GM19351 (cell line): ENCODE data around the gene LIPC.

Experiments
- ATAC-seq: cut with Tn5 transposase; IDR thresholded peaks from one replicate; pipeline ENCODE4 v1.9.1; 2021; ENCODE audit warnings: mild to moderate bottlenecking, moderate library complexity; ENCODE audit not compliant: unreplicated experiment

LIPC gene

DNA sequence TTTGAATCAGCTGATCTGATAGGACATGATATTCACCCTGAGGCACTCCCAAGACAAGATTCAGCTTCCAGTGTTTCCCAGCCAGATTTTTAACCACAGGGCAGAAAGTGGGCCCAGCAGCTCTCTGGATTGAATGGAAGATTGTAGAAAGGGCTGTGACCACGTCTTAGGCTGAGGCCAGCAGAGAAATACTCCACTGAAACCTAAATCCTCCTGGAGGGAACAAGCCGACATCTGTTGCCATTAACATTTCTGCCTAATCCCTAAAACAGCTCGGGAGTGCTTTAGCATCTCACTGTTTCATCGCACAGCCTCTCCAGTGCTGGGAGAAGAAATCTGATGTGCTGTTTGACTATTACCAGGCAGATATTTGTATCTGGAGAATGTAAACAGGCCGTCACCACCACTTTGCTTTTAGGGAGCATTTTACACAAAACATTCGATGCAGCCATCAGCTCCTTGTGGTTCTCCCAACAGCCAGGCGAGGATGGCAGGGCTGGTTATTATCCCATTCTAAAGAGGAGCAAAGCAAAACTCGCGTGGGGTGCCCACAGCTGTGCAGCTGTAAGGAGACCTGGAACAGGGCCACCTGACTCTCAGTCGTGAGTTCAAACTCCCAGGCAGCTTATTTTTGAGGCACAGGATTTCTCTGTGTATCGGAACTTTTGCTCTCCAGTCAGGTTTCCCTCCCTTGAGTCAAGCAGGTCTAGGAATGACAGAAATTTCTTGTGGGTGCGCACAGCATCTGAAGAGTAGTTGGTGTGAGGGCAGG is 117.4 kb downstream of the LIPC start:
- no peak for ATAC-seq

- no peak for ATAC-seq
Observed at GRCh38 chr15:58549785-58550074, 117.9 kb downstream of the LIPC start.

GRCh38 chr15:58551084-58551763 is 119.4 kb downstream of the LIPC start:
- no peak for ATAC-seq

DNA sequence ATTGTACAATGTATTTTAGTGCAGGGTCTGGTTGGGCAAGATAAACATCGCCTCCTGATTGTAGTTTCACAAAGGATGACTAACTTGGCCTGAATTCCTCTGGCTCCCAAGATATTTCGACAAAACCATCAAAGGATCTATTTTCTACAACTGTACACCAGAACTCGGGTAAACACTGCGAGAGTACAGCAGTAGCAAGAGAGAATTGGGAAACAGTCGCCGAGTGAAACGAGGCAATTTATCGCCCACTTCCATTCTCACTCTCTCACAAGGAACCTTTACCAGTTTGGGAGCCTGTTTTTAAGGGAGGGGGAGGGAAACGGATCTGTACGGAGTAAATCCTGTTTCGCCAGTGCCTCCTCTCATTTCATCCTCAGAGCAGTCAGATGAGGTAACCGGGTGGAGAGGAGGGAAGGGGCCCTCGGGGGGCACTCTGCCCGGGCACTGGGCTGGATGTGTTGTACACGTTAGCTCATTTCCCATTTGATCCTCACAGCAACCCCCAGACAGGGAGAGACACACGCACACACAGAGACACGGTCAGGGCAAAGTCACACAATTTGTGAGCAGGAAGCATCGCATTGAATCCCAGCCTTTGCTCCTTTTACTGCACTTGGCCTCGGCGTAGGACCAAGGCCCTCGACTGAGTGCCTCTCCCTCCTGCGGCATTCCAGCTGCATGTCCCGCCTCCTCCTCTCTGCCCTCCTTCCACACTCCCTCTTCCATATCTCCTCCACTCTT is 120.1 kb downstream of the LIPC start:
- ATAC-seq, result no peak

DNA sequence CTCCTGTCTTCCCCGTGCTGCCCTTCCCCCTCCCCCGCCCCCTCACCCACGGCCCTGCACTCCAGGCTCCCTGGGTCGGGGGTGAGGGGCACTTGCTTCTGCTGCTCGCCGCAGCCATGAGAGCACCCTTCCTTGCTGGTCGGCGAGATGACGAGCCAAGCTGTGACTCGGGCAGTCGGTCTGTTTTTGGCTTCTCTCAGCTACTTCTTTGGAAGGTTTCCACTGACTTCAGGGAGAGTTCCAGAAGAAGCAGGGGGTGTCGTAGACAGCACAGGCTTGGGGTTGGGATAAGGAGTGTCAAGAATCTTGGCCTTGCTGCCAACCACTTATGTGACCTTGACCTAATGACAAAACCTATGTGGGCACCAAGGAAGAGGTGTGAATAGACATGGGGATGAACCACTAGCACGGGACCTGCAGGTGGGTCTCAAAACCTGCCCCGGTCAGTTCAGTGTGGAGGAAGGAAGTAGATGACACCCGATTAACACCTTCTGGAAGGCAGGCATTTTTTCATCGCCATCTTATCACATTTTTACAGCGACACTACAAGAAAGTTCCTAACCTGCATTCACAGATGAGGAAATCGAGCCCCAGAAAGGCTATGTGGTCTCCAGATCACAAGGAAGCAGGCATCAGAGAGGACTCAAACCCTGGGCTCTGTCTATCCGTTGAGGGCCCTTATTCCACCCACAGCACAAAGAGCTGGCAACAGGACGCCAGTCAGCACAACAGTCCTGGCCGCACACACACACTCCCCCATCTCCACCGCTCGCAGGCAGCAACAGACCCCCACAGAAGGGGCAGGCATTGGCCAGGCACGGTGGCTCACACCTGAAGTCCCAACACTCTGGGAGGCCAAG is 120.9 kb downstream of the LIPC start:
- ATAC-seq, result no peak

GRCh38 chr15:58553365-58553918 is 121.7 kb downstream of the LIPC start:
- no peak for ATAC-seq

DNA sequence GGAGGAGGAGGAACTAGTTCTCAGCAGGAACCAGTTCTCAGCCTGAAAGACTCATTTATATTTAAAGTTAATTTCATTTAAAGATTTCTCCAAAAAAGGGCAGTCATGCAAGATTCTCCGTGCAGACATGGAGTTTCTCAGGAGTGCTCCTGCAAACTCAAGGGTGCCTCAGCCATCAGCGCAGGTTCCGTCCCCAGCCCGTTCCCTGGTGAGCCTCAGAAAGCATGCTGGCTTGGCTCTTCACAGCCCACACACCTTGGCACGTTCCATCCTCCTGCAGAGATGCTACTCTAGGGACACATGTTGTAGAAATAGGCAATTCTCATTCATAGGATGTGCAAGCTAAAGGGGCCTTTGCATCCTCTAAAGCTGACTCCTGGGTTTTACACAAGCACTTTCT is 123.0 kb downstream of the LIPC start:
- no peak for ATAC-seq

DNA sequence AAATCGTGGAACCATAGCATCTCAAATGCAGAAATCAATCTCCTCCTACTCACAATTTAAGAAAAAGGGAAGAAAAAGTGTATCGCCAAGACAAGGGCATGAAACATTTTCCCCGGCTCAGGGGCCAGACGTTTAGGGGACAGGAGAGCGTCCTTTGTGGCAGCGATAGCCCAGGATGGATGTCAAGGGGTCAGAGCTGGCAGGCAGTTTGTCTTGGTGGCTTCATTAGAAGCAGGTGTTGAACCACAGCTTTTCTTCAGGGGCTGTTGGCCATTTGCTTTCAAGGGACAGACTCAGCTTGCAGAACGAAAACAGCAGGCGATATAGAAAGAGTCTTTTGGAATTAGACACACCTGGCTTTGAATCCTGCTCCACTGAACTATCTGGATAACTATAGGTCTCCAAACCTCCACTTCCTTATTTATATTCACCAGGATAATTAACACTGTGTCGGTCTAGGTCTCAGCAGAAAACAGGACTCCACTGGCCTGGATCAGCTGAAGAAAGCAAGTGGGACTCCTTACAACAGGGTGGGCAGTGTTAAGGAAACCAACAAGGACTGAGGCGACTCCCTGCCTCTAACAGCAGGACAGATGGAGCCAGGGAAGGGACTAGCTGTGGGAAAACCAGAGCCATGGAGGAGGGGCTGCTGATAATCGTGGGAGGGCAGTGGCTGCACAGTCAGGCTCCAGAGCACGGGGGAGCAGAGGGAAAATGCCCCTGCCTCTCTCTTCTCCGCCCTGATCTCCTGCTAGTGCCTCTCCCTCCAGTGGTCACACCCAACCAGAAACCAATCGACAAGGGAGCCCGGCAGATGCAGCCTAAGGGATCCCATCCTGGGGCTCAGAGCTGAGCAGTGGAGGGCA is 123.6 kb downstream of the LIPC start:
- no peak for ATAC-seq

- no peak for ATAC-seq
Observed at GRCh38 chr15:58556028-58556361, 124.2 kb downstream of the LIPC start.

DNA sequence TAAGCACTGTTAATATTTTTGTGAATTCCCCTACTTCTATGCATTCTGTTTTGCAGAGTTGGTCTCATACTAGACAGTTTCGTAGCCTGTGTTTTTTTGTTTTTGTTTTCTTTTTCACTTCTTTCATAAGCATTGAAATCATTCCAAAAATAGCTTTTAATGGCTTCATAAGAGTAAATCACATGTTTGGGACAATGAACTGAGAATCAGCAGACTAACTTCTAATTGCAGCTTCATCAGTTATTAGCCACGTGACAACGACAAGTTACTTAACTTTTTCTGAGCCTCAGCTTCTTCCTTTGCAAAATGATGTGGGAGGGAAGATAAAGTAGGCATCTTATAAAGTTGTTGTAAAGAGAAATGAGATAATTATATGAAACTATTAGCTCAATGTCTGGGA is 124.8 kb downstream of the LIPC start:
- ATAC-seq, result no peak

GRCh38 chr15:58558777-58559176 is 127.0 kb downstream of the LIPC start:
- no peak for ATAC-seq

DNA sequence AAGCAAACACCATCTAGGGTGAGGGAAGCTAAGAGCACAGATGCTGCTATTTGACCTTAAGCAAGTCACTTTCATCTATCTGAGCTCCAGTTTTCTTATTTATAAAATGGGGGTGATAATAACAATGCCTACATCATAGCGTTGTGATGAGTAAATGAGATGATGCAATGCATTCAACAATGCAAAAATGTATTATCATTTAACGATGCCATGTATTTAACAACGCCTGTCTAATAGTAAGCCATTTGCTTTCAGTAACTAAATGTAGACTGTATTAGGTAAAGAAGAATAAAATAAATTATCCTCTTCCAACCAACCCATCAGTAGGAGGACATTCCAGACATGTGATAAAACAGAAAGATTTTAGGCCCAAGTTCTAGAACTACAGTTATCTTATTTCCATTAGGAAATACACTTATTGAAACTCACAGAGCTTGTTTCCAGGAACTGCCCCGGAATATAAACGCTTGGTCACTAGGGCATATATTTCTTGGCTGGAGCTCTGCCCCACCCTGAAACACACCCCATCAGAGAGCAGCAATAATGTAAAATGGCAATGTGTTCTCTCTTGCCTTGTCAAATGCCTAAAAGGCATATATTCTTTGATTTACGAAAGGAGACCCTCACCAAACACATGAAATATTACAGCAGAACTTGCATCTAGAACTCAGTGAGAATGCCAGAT is 128.3 kb downstream of the LIPC start:
- no peak for ATAC-seq

DNA sequence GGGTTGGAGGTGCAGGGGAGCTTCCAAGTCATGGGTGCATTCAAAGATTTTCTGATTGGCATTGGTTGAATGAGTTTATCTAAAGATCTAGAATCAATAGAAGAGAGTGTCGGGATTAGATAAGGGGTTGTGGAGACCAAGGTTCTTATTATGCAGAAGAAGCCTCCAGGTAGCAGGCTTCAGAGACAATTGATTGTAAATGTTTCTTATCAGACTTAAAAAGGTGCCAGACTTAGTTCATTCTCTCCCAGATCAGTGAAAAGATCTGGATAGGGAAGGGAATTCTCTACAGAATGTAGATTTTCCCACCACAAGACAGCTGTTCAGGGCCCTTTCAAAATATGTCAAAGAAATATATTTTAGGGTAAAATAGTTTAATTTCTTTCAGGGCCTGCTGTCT is 129.5 kb downstream of the LIPC start:
- ATAC-seq, result no peak

DNA sequence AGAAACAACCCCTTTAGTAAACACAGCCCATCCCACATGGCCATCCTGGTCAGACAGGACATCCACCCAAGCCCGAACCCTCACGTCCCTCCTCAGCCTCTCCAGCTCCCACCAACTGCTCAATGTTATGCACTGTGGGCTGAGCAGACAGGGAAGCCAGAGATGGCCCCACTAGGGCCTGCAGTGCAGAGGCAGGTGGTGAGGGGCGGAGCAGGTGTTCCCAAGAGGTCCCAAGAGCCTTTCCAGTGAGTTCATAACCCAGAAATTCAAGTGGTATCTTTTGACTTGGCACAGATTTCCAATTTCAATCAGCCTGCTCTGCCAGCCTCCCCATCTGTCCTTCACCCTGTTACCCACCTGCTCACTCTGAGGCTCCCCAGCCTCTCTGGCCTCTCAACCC is 130.3 kb downstream of the LIPC start:
- ATAC-seq, result no peak

- ATAC-seq, result no peak
Observed at GRCh38 chr15:58564981-58565380, 133.2 kb downstream of the LIPC start.

GRCh38 chr15:58565619-58566018 is 133.8 kb downstream of the LIPC start:
- no peak for ATAC-seq

DNA sequence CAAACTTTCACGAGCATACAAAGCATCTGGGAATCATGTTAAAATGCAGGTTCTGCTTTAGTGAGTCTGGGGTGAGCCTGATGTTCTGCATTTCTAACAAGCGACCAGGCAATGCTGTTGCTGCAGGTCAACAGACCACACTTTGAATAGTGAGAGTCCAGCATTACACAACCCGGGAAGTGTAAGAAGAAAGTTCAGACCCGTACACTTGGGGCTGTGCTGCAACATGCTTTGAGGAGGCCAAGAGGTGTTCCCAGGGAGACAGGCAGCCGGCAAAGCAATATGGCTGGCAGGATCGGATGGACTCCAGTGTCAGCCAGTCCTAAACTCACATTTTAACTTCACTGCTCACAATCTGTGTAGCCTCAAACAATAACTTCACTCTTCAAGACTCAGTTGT is 134.2 kb downstream of the LIPC start:
- no peak for ATAC-seq

- no peak for ATAC-seq
Observed at GRCh38 chr15:58568157-58568571, 136.4 kb downstream of the LIPC start.

DNA sequence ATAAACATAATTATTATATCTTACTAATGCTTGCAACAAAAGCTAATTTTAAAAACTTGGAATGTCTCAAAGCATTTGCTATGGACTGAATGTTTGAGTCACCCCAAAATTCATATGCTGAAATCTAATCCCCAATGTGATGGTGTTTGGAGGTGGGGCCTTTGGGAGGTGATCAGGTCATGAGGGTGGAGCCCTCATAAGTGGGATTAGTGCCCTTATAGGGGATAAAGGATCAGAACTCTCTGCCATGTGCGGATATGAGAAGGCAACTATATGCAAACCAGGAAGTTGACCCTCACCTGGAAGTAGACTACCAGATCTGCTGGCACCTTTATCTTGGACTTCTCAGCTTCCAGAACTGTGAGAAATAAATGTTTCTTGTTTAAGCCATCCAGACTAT is 137.7 kb downstream of the LIPC start:
- ATAC-seq, result no peak

DNA sequence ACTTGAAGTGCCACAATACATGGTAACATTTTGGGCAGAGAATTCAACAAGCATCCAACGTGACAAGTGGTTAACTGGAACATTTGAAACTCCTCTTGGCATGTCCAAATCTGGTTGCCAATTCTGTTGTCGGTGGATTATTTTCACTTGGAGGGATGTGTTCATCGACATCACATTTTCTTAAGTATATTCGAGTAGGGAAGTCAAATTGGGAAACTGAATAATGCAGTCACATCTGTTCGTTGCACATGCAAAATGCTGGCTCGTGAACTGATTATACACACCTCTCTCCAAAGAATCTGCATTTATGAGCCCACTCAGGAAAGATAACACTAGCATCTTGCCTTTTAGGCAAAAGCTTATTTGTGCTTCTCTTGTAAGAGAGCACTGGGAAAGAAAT is 139.7 kb downstream of the LIPC start:
- no peak for ATAC-seq
